GM12864 (cell line): ENCODE results near the gene PIK3C3.

Source experiments
- DNase-seq: peaks from one replicate; pipeline ENCODE4 v3.0.0-alpha.2; 2011; ENCODE audit warnings: low read depth
- H3K4me3 ChIP-seq: 2 replicates; pipeline ENCODE4 v1.5.1; 2011; ENCODE audit warnings: mild to moderate bottlenecking, low read depth, low read length, control low read depth
- TF ChIP-seq, protein P1 (sequence below): IDR thresholded peaks from 2 replicates; pipeline ENCODE4 v1.5.1; 2011; ENCODE audit warnings: low read depth, mild to moderate bottlenecking, moderate library complexity, low read length, control low read depth, inconsistent platforms; ENCODE audit errors: missing control alignments

PIK3C3 gene

DNA sequence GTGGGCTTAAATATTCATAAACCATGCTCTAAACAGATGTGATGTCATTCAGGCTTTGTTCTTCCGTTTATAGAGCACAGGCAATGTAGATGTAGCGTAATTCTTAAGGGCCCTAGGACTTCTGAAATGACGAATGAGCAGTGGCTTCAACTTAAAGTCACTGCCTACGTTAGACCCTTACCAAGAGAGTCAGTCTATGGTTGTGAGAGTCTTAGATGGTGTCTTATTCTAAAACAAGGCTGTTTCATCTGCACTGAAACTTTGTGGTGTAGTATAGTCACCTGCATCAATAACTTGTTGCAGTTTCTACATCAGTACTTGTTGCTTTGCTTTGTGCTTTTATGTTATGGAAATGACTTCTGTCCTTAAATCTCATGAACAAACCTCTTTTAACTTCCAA is 56.0 kb downstream of the PIK3C3 start:
- TF ChIP-seq, protein P1, sequence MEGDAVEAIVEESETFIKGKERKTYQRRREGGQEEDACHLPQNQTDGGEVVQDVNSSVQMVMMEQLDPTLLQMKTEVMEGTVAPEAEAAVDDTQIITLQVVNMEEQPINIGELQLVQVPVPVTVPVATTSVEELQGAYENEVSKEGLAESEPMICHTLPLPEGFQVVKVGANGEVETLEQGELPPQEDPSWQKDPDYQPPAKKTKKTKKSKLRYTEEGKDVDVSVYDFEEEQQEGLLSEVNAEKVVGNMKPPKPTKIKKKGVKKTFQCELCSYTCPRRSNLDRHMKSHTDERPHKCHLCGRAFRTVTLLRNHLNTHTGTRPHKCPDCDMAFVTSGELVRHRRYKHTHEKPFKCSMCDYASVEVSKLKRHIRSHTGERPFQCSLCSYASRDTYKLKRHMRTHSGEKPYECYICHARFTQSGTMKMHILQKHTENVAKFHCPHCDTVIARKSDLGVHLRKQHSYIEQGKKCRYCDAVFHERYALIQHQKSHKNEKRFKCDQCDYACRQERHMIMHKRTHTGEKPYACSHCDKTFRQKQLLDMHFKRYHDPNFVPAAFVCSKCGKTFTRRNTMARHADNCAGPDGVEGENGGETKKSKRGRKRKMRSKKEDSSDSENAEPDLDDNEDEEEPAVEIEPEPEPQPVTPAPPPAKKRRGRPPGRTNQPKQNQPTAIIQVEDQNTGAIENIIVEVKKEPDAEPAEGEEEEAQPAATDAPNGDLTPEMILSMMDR: no peak
- no peak for DNase-seq
- H3K4me3 ChIP-seq: no peak overlapping the region

DNA sequence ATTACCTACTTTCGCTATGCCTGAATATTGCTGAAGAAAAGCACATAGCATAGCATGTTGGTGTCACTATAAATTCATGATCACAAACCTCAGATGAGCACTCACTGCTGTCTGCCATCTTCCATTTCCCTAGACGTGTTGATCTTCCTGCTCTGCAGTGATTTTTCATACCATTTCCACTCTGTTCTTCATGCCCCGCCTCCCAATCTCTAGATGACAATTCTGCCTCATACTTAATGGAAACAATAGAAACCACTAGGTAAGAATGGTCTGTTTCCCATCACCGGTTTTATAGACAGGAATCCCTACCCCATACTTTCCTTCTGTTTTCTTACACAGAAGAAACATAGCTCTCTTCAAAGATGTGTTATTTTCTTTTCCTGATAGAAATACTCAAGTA is 63.8 kb downstream of the PIK3C3 start:
- TF ChIP-seq, protein P1: no peak
- no peak for DNase-seq
- no peak overlapping the region for H3K4me3 ChIP-seq

DNA sequence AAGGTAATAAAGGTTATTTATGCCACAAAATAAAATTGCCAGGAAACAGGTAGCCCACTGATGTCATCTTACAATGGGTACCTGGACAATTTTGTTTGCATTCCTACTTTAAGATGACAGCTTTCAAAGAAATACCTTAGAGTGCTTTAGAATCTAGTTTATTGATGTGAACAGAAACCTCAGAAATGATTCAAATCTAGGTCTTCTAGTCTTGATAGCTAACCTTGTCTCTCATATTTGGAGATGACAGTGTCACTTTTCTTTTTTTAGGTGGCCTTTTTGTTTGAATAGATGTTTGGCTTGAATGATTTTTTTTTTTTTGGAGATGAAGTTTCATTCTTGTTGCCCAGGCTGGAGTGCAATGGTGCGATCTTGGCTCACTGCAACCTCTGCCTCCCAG is 69.1 kb downstream of the PIK3C3 start:
- no peak for DNase-seq
- H3K4me3 ChIP-seq: no peak overlapping the region
- TF ChIP-seq, protein P1: no peak

DNA sequence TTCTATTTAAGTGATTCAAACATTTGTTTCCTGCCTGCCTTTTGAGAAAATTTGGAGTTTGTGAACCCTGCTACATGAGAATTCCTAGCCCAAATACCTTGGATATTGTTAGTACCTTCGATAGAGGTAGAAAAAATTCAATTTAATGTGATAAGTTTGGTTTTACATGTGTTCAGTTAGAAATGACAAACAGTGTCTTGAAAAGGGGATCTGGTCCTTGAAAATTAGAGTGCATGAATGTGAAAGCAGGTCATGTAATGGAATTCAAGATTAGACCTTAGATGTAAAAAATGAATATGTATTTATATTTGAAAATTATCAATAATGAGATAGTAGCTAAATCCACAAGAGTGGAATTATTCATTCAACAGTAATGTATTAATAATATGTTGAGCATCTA is 70.5 kb downstream of the PIK3C3 start:
- TF ChIP-seq, protein P1: no peak
- no peak for DNase-seq
- H3K4me3 ChIP-seq: no peak overlapping the region

DNA sequence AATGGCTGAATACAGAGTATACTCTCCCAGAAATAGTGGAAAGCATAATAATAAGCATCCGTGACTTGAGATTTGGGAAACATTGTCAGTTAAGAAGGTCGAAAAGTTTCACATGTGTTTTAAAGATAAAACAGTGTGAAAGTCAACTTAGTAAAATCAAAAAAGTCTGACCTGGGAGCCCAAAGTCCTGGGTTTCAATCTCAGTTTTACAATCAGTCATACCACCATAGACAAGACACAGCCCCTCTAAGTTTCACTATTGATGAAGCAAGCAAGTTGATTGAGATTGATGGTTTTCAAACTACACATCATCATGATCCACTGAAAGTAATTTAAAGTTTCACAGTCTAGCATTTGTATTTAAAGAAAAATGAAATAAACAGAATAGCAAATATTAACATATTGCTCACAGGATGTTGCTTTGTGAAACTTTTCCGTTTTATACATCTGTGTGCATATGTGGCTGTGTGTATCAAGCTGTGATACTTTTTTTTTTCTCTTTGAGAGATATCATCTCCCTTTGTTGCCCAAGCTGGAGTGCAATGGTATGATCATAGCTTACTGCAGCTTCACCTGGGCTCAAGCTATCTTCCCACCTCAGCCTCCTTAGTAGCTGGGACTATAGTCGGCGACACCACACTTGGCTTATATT is 71.1 kb downstream of the PIK3C3 start:
- H3K4me3 ChIP-seq: no peak overlapping the region
- TF ChIP-seq, protein P1: no peak
- peak; percentile 64 for DNase-seq

DNA sequence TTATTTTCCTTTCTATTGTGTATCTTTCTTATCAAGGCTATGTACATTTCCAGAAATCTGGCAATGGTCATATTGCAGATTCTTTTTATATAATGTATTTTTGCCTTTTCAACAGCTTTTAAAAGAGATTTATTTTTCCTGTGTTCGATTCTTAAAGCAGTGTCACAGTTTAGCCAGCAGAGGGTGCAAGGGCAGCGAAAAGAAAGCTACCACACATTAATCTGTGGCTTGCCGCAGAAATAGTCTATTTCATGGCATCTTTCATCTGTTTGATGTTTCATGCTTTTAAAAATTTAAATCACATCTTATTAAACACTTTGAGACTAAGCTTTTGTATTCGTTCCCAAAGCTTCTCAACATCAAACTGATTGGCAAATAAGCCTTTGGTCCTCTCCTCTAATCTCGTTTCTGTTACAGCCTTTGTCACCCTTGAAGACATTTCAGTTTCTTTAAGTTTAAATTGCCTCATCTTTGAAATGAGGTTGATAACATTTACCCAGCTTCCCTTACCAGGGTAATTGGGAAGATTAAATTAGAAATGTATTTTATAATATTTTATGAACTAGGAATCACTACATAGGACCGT is 73.3 kb downstream of the PIK3C3 start:
- H3K4me3 ChIP-seq: no peak overlapping the region
- TF ChIP-seq, protein P1: peak; percentile 74
- DNase-seq: no peak

DNA sequence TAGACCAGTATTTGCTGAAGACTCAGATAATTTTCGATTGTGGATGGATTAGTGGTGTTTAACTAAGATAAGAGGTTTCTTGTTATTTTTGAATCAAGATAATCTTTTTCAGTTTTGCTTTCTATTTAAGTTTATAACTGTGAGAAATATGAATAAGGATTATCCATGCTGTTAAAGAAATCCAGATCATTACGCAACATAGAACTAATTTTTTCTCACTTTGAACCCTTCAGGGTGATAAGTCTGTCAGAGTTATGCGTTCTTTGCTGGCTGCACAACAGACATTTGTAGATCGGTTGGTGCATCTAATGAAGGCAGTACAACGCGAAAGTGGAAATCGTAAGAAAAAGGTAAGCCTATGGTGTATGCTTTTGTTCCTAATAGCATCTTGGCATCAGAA is 74.1 kb downstream of the PIK3C3 start:
- no peak for DNase-seq
- no peak overlapping the region for H3K4me3 ChIP-seq
- TF ChIP-seq, protein P1: no peak
